Hypothalamus (tissue), 51 donors: ENCODE results near the gene LCOR.

Experiments used
- DNase-seq, 51 donors: peaks; one replicate each; lab custom pipeline; 2025; lab: John Stamatoyannopoulos, UW

Gene LCOR

GRCh38 chr10:96978621-96979154 is 146.6 kb downstream of the LCOR start:
- DNase-seq = no peak

- DNase-seq = no peak
These were observed 150.2 kb downstream of the LCOR start for GRCh38 chr10:96982149-96982930.

DNA sequence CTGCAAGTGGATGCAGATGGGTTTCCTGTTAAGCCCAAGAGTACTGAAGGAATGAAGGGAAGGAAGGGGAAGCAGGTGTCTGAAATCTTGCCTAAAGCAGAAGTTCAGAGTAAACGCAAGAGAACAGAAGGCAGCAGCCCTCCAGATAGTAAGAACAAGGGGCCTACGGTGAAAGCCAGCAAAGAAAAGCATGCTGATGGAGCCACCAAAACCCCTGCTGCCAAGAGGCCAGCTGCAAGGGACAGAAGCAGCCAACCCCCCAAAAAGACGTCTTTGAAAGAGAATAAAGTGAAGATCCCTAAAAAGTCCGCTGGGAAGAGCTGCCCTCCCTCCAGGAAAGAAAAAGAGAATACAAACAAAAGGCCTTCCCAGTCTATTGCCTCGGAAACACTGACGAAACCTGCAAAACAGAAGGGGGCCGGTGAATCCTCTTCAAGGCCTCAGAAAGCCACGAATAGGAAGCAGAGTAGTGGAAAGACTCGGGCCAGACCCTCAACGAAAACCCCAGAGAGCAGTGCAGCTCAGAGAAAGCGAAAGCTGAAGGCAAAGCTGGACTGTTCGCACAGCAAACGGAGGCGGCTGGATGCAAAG is 152.5 kb downstream of the LCOR start:
- DNase-seq = peak in 14 of 51 donors; percentile 2 to 46 (median 20)

GRCh38 chr10:96986200-96986856 is 154.2 kb downstream of the LCOR start:
- DNase-seq = no peak

DNA sequence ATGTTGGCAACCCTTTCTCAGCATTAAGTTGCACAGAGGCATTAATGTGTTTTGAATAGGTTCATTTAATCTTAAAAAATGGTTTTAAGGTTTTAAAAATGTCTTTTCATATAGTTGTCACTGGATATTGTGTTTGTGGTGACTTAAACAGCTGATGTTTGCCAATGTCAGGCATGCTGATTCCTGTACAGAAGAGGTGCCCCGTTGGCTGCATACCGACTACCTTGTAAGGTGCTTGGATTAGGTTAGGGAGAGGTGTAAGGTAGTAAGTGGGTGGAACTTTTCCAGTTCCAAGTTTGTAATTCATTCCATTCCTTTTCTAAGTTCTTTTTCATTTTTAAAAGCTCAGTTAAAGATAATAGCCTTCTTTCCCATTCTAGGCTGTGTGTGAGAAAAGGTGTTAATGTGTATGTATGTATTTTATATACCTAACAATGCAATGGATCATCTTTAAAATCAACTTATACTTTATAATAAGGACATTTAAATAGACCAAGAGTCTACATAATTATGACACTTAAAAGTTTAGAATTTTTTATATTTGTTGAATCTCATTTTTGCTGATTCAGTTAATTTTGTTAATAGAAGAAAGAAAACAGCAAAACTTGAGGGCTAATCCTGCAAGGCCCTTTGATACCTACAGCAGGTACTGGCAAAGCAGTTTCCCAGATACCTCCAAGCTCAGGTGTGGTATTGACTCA is 155.2 kb downstream of the LCOR start:
- no peak for DNase-seq

GRCh38 chr10:96987842-96988175 is 155.7 kb downstream of the LCOR start:
- no peak for DNase-seq

GRCh38 chr10:96988426-96988825 is 156.3 kb downstream of the LCOR start:
- DNase-seq = no peak

DNA sequence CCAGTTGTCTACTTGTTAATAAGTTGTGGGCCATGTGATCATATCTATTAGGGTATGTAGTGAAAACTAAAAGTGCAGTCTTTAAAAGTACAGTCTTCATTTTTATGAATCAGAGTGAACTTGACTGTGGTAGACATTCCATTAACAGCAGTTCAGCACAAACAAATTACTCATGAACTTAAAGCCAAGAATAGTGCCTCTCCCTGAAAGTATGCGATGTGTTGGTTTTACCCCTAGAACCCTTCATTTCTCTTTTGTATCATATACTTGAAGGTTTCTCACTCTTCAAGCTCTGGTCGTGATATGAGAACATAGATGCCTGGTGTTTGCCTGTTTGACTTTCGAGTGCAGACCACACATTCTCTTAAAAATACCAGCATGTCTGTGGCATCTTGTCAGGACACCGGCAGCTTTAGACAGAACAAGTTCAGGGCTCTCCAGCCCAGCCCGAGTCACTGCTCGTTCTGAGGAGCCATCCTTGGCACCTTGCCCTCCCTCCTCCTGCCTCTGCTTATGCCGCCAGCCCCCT is 159.3 kb downstream of the LCOR start:
- no peak for DNase-seq

GRCh38 chr10:96992721-96993120 is 160.6 kb downstream of the LCOR start:
- DNase-seq = no peak

DNA sequence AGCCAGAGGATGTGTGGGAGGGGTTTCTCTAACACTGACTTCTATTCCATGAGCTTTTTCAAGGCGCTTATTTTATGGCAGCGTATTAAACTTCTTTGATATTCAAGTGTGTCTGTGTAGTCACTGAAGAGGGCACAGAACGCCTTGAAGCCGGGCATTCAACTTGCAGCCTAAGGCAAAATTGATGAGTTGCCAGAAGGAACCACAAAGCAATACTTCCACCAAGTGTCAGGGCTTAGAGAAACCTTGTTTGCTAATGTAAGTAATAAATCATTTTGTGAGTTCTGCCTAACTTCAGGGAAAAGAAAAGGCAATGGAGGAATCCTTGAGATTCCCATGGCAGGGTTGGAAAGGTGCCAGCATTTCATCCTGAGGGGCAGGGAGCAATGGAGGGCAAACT is 163.8 kb downstream of the LCOR start:
- peak in 1 of 51 donors; percentile 28 for DNase-seq

DNA sequence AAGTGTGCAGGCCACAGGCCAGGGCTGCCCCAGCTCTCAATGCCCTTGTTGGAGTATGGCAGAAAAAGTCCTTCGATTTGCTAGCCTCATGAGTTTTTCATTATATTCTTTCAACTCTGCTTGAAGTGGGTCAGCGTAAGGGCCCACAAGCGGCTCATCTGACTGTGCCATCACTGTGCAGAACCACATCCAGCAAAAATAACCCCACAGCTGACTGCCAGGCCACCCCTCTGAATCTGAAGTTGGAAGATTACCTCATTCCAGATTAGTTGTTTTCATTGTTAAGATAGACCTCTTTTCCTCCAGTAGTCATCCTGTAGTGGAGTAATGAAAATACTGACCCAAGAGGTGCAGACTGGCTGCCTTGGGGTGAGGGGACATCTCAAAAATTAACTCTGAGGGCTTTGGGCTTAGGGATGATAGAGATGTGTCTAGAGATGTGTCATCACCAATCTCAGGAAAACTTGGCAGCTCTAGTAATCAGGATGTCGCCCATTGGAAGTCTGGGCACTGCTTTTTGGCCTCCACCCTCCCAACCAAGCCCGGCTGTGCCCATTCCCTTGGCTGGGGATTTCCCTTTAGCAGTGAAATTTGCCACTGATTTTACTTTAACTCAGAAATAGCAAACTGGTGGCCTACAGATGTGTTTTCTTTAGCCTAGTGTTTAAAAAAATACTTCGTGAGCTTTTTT is 164.3 kb downstream of the LCOR start:
- DNase-seq = no peak

DNA sequence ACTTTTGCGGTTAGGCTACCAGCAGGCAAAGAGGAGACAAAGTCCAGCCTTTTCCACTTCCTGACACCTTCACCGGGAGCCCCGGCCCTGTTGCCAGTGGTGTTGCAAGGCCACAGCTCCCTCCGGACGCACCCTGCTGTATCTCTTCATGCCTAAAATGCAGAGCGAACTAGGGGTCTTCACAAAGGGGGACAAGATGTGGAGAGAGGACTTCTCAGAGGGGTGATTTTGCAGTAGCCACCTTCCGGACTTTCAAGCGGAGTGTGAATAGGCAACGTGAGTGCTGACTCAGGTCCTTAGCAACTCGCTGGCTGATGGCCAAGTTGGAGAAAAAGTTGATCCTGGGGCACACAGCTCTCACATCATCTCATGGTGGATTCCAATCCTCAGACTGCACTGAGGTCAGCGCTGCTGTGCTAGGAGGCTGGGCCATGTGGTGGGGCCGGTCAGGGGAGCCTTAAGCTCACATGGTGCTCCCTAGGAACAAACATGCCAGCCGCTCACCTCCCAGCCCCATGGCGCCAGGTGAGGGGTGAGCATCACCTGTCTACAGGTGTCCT is 166.3 kb downstream of the LCOR start:
- peak in 1 of 51 donors; percentile 16 for DNase-seq

DNA sequence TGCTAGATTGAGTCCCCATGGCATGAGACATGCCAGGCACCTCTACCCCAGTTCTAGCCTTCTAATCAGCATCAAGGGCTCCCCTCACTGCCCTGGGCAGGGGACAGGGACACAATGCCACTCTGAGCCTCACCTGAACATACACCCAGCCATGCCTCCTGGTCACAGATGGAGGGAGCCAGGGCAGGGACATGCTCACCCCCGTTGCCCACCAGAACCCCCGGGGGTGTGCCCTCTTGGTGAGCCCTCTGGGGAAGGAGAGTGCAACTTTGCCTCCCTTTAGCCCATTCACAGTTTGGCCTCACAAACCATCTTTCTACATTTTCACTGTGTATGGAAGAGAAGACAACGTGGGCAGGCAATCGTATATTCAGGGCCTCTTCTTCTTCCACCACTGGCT is 167.2 kb downstream of the LCOR start:
- no peak for DNase-seq

GRCh38 chr10:96999987-97000386 is 167.9 kb downstream of the LCOR start:
- DNase-seq = no peak

DNA sequence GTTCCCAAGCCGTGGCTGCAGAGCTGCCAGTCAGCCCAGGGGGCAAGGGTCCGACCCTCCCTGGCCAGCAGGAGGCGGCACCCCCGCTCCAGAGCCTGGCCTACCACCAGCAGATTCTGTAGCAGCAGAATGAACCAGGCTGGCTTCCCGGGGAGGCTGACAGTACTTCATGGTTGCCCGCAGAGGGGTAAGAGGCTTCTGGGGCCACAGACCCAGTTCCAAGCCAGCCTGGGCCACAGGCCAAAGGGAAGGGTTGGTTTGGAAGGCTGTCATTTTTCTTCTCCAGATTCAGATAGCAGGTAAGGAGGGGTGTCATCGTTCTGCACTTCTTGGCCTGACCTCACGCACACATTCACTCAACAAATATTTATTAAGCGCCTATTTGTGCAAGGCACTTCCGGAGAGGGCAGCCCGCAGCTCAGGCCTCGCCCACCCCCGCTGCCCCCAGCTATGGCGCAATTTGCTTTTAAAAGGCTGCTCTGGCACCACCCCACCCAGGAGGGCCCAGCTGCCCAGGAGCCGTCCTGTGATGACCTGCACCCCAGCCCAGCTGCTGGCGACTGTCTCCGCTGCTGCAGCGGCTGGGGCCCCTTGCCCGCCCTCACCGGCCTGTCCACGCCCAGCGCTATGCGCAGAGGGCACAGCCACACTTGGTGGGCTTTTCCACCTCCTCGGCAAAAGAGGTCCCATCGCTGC is 168.5 kb downstream of the LCOR start:
- peak in 1 of 51 donors; percentile 7 for DNase-seq

GRCh38 chr10:97001183-97001991 is 169.3 kb downstream of the LCOR start:
- DNase-seq = no peak

DNA sequence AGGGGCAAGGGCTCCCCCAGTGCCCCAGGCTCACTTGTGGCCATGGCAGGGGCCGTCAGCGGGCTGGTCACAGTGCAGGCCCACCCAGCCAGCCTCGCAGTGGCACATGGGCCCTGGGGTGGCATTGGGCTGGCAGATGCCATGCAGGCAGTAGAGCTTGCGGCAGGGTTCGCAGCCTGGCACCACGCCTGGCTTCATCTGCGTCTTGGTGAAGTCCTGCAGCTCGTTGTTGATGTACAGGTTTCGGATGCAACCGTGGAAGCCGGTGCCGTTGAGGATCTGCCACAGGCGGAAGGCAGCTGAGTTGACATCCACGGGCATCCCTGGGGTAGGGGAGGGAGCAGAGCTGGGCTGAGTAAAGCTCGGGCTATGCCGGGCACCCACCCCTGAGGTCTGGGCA is 170.6 kb downstream of the LCOR start:
- DNase-seq = no peak

GRCh38 chr10:97003151-97003803 is 171.2 kb downstream of the LCOR start:
- no peak for DNase-seq
